NCI-H1092 (cell line): ENCODE measurements around the gene TMEM91.
"Not testable (repeated sequence)": the region's sequence is repeated elsewhere in the genome, so short reads cannot be mapped to it uniquely, and the experiment has no call there.

ENCODE experiments used
- DNase-seq: peaks from one replicate; lab custom pipeline; 2025; lab: John Stamatoyannopoulos, UW

Gene TMEM91

GRCh38 chr19:41376241-41376997 lies at the start of gene TMEM91:
Gene TMEM91, plus strand, starts transcription at chr19:41376533. Its CDS starts 1,777 bp downstream, at chr19:41378310.
- DNase-seq: no peak

- no peak for DNase-seq
Measured at GRCh38 chr19:41327076-41327575, 49.2 kb upstream of the TMEM91 start.

- DNase-seq: no peak
Measured at GRCh38 chr19:41327576-41328156, 48.7 kb upstream of the TMEM91 start.

DNA sequence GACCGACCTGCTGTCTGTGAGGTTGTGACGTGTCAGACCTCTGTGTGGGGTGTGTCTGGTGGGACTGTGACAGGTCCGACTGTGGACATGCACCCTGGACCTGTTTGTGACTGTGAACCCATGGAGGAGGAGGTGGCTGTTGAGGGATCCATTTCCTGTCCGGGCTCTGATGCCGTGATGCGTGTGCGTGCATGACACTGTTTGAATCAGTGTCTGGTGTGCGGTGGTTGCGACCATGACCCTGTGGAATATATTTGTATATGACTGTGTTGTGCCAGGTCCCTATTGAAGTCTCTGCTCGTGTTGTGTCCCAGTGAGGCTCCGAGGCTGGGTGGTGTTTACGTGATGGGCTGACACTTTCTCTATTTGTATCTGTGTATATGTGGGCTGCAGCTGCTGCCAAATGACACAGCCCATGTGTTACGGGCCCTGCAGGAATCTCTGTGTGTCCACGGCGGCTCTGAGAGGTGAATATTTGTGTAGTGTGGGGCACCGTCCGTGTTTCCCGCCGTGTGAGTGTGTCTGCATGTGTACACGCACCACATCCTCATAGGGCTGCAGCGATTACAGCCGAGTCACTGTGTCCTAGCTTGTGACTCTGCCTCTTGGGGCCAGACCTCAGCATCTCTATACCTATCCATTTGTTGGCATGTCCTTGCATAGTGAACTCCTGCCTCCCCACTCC lies 48.0 kb upstream of the TMEM91 start:
- no peak for DNase-seq

DNA sequence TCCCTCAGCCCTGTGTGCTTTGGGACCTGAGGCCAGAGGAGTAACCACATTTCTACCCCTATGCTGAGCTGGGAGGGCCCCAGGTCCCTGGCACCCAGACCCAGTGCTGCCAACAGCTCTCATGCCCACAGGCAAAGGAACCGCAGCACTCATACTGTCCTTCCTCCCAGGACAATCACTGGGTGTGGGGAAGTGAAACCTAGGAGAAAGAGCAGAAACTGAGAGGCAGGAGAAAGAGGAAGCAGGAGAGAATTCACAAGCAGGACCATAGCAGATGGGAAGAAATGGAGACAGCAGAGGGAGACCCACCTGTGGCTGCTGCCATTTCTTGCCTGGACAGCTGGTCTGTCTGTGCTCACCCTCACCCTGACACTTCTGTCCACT lies 47.5 kb upstream of the TMEM91 start:
- DNase-seq: no peak

DNA sequence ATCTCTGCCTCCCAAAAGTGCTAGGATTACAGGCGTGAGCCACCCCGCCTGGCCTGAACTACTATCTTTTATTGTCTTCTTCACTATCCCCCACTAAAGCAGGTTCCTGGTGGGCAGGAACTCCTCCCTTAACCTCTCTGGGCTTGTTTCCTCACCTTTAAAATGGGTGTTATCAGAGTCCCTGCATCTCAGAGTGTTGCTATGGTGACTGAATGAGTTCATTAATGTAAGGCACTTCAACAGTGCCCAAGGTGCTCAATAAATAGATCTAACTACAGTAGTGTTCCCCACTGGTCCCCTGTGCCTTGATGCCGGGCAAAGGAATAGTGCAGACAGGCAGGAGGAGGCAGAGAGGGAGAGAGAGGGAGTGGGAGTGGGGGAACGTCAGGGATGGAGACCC lies 45.9 kb upstream of the TMEM91 start:
- DNase-seq: no peak

DNA sequence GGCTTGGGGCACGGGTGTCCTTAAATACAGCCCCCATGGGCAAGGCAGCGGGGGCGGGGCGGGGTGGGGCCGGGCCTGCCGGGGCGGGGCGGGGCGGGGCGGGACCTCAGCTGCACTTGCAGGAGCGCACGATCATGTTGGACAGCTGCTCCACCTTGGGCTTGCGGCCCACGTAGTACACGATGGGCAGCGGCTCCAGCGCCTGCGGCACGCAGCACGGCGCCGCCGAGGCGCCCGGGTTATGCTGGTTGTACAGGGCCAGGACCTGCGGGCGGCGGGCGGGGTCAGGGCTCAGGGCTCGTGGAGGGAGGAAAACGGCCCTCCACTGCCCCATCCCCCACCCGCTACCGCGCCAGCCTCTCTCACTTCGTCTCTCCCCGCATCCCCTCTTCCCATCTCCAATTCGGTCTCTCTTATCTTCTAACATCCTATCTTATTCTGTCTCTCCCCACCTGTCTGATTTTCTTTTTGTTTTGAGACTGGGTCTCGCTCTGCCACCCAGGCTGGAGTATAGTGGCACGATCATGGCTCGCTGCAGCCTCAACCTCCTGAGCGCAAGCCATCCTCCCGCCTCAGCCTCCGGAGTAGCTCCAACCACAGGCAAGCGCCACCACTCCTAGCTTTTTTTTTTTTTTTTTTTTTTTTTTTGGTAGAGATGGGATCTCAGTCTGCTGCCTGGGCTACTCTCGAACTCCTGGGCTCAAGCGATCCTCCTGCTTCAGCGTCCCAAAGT lies 45.2 kb upstream of the TMEM91 start:
- no peak for DNase-seq

GRCh38 chr19:41332000-41332399 lies 44.3 kb upstream of the TMEM91 start:
- DNase-seq: no peak

GRCh38 chr19:41332468-41332867 lies 43.9 kb upstream of the TMEM91 start:
- no peak for DNase-seq

DNA sequence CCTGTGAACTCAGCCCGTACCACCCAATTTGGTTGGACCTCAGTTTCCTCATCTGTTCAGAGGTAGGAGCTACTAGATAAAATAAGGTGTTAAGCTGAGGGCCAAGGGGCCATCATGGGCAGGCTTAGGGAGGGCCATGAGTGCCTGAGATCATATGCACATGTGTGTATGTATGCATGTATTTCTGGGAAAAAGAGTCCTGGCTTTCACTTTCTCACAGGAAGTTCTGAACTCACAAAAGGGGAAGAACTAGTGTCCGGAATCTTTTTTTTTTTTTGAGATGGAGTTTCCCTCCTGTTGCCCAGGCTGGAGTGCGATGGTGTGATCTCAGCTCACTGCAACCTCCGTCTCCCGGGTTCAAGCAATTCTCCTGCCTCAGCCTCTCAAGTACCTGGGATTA lies 41.5 kb upstream of the TMEM91 start:
- DNase-seq: no peak

GRCh38 chr19:41335467-41335866 lies 40.9 kb upstream of the TMEM91 start:
- DNase-seq: no peak

DNA sequence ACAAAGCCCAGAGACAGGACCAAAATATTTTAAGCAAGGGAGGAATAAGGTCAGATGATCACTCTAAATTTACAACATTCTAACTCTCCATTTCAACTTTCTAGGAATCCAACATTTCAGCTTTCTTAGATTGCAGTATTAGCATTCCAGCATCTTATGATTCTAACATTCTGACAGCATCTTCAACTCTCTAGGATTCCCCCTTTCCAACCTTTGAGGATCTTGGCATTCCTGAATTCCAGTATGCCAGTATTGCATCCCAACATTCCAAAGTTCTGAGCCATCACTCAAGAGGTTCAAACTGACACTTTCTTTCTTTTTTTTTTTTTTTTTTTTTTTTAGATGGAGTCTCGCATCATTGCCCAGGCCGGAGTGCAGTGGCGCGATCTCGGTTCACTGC lies 36.4 kb upstream of the TMEM91 start:
- no peak for DNase-seq

- DNase-seq: no peak
Measured at GRCh38 chr19:41341669-41342490, 34.5 kb upstream of the TMEM91 start.

GRCh38 chr19:41344162-41344561 lies 32.2 kb upstream of the TMEM91 start:
- DNase-seq: no peak

DNA sequence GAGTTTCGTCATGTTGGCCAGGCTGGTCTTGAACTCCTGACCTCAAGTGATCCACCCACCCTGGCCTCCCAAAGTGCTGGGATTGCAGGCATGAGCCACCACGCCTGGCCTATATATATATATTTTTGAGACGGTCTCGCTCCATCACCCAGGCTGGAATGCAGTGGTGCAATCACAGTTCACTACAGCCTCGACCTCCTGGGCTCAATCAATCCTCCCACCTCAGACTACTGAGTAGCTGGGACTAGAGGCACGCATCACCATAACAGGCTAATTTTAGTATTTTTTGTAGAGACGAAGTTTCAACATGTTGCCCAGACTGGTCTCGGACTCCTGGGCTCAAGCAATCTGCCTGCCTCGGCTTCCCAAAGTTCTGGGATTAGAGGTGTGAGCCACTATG lies 29.4 kb upstream of the TMEM91 start:
- DNase-seq: not testable (repeated sequence)

GRCh38 chr19:41350735-41351338 lies 25.5 kb upstream of the TMEM91 start:
- no peak for DNase-seq

DNA sequence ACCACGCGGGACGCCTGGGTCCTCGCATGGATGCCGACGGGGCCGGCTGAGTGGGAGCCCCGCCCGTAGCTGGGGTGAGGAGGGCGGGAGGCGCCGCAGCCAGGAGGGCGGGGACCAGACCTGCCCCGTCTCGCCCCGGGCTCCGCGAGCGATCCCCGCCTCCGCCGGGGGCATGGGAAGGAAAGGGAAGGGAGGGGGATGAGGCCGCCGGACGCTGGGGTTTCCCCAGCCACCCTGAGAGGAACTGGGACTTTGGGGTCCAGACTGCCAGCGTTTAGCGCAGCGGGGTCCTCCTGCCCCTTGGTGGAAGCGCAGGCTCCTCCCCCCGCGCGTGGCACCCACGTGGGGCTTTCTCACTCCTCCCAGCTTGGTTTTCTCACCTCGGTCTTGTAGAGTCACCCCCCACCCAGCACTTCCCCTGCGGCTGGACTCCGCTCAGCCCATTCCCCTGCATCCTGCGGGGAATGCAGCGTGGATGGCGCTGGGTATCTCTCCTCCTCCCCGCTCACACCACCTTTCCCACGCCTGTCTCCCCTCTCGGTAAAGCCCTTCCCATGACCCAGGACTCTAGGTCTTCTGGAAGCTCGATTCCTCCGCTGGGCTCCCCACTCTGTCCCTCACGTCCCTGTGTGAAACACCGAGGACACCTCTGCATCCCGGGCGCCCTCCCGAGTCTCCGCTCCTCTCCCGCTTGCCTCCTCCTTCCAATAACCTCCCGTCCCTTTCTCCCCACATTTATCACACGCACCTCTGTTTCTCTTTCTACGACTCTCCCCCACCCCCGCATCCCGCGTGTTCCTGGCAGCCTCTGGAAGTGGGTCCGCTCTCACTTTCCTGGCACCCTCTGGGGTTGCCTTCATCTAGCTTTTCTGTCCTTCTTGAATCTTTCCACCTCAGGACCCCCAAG lies 24.7 kb upstream of the TMEM91 start:
- DNase-seq: no peak

DNA sequence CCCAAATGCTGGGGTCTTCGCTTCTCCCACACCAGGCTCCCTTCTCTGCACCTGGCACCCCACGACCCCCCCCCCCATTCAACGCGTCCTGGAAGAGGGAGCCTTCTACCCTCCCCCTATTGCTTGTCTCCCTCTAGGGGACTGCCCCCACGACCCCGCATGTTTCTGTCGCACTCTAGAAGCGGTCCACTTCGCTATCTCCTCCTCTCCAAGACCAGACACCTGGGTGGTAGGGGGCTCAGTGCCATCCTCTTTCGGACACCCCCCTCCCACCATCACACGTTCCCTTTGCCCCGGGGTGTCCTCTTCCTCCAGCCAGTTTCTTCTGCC lies 24.1 kb upstream of the TMEM91 start:
- no peak for DNase-seq

DNA sequence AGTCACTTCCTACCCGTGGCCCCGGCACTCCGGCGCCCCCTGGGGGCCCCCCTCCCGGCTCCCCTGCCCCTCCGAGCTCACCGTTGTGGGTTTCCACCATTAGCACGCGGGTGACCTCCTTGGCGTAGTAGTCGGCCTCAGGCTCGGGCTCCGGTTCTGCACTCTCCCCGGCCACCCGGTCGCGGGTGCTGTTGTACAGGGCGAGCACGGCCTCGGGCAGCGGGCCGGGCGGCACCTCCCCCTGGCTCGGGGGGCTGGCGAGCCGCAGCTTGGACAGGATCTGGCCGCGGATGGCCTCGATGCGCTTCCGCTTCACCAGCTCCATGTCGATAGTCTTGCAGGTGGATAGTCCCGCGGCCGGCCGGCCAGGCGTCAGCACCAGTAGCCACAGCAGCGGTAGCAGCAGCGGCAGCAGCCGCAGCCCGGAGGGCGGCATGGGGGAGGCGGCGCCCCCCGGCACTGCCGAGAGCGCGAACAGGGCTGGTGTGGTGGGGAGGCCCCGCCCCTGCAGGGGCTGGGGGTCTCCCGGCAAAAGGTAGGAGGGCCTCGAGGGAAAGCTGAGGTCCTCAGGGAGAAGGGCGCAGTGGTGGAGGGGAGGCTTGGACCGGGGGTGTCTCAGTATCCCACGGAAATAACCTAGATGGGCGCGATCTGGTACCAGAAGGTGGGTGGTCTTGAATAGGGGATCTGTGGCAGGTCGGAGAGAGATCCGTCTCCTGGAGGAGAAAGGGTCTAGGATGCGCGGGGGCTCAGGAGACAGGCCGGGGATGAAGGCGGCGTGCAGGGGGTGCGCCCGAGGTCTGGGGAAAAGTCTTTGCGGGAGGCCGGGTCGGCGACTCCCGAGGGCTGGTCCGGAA lies 23.5 kb upstream of the TMEM91 start:
- DNase-seq: no peak
